BLaER1 (cell line): Measurements from ENCODE around the gene UGT1A4.
A peak's percentile ranks its signal among the peaks of the same experiment; 100 is the strongest.

ENCODE experiments used
- H3K27ac ChIP-seq: shearing (Covaris generic); formaldehyde crosslinking; 2 replicates; pipeline ENCODE4 v1.8.1; 2022
- H3K27me3 ChIP-seq: shearing (Covaris generic); formaldehyde crosslinking; 2 replicates; pipeline ENCODE4 v1.8.1; 2022
- H3K36me3 ChIP-seq: shearing (Covaris generic); formaldehyde crosslinking; 2 replicates; pipeline ENCODE4 v1.8.1; 2022
- H3K4me1 ChIP-seq: shearing (Covaris generic); formaldehyde crosslinking; 2 replicates; pipeline ENCODE4 v1.8.1; 2022
- H3K4me2 ChIP-seq: shearing (Covaris generic); formaldehyde crosslinking; 2 replicates; pipeline ENCODE4 v1.8.1; 2022
- H3K4me3 ChIP-seq: shearing (Covaris generic); formaldehyde crosslinking; 2 replicates; pipeline ENCODE4 v1.8.1; 2022
- H3K9ac ChIP-seq: shearing (Covaris generic); formaldehyde crosslinking; 2 replicates; pipeline ENCODE4 v1.8.1; 2022
- H3K9me3 ChIP-seq: shearing (Covaris generic); formaldehyde crosslinking; 2 replicates; pipeline ENCODE4 v1.8.1; 2022
- H4K20me1 ChIP-seq: shearing (Covaris generic); formaldehyde crosslinking; 2 replicates; pipeline ENCODE4 v1.8.1; 2022
- Cebpa-rat ChIP-seq: shearing (Covaris generic); IDR thresholded peaks from 2 replicates; pipeline ENCODE4 v1.8.1; 2022

UGT1A4 gene

DNA sequence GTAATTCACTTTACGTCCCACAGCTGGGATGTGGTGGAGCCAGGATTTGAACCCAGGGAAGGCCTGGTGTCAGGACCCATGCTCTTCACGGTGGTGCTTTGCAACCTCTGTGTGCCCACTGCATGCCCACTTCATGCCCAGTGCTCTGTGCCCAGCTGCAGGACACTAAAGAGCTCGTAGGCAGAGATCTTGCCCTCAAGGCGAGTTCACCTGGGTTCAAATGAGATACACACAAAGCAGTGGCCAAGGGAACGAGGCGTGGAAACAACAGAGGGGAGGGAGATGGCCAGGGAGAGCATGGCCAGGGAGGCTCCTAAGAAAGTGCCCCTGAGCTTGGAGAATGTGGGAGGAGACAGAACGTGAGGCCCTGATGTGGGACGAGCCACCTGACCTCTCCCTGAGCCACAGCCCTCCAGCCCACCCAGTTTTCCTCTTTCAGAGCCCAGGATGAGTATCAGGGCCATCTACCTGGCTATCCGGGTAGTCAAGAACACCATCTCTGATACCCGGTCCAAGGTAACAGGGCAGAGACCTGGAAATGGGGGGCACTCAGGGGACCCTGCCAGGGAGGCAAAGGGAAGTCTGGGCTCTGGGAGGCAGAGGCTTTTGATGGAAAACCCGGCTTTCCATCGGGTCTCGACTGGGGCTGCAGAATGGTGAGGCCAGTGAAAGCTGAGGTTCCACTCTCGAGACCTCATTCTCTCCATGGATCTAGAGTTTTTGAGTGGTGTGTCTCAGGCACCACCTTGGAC lies 80.0 kb downstream of the UGT1A4 start:
- no peak overlapping the region for H3K4me2 ChIP-seq
- H3K27ac ChIP-seq: no peak overlapping the region
- H4K20me1 ChIP-seq: no peaks in the 10 kb centered on the region
- no peak overlapping the region for H3K4me3 ChIP-seq
- no peak overlapping the region for H3K9ac ChIP-seq
- no peaks in the 10 kb centered on the region for H3K27me3 ChIP-seq
- H3K36me3 ChIP-seq: no peaks in the 10 kb centered on the region
- no peak for TF ChIP-seq Cebpa-rat
- H3K4me1 ChIP-seq: peaks cover 9% of the 10 kb centered on the region
- no peaks in the 10 kb centered on the region for H3K9me3 ChIP-seq

- H3K27ac ChIP-seq: no peak overlapping the region
- H3K27me3 ChIP-seq: no peaks in the 10 kb centered on the region
- H3K4me1 ChIP-seq: peaks cover 9% of the 10 kb centered on the region
- no peak for TF ChIP-seq Cebpa-rat
- H3K9me3 ChIP-seq: no peaks in the 10 kb centered on the region
- no peaks in the 10 kb centered on the region for H3K36me3 ChIP-seq
- H3K4me3 ChIP-seq: no peak overlapping the region
- H4K20me1 ChIP-seq: no peaks in the 10 kb centered on the region
- H3K9ac ChIP-seq: no peak overlapping the region
- no peak overlapping the region for H3K4me2 ChIP-seq
Measured at GRCh38 chr2:233799087-233799665, 80.6 kb downstream of the UGT1A4 start.

DNA sequence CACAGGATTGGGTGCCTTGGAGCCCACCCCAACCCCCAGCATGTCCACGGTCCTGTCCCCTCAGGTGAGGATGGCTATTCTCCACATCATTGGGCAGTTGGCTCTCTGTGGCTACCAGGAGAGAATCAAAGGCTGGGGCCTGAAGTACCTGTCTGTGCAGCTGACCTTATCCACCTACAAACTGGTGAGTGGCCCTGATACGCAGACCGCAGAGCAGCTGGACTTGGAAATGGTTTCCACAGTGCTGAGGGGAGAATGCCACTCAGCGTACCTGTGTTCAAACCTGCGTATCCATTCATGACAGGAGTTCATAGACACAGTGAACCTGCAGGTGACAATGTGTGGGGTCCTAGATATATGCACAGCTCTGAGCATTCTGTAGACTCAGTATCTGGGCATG lies 81.2 kb downstream of the UGT1A4 start:
- Histone ChIP-seq H3K4me1 (peaks cover 9% of the 10 kb centered on the region), H3K27me3 (no peaks in the 10 kb centered on the region), H4K20me1 (no peaks in the 10 kb centered on the region), H3K9me3 (no peaks in the 10 kb centered on the region), H3K36me3 (no peaks in the 10 kb centered on the region), H3K4me3 (no peak overlapping the region), H3K27ac (no peak overlapping the region), H3K4me2 (no peak overlapping the region), H3K9ac (no peak overlapping the region)
- TF ChIP-seq Cebpa-rat: no peak

- Histone ChIP-seq H3K4me1 (peaks cover 9% of the 10 kb centered on the region), H3K4me2 (no peak overlapping the region), H3K4me3 (no peak overlapping the region)
Measured at GRCh38 chr2:233800208-233800607, 81.7 kb downstream of the UGT1A4 start.

DNA sequence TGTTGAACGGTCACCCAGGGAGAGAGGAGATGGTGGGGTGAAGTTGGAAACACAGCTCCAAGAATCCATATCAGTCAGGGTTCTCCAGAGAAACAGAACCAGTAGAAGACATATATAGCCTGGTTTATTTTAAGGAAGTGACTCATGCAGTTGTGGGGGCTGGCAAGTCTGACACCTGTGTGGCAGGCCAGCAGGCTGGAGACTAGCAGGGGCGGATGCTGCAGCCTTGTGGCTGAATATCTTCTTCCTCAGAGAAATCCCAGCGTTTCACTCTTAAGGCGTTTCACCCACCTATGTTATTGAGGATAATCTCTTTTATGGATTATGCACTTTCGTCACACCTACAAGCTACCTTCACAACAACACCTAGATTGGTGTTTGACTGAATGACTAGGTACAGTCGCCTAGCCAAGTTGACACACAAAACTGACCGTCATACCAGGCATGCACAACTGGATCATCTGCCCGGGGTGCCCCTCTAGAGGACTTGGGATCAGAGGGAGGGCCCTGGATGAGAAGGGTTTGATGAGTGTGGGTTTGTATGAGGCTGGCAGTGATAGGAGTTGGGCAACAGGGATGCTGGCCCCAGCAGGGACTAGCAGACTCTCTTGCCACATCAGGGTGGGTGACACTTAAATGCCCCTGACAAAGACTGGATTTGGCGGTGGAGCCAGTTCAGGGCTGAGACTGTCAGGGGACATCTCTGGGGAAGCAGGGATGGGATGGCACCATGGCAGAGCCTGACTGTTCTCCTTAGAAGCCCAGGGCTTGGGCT lies 83.0 kb downstream of the UGT1A4 start:
- no peaks in the 10 kb centered on the region for H3K27me3 ChIP-seq
- H3K4me2 ChIP-seq: peak overlapping the region; percentile 44
- H3K36me3 ChIP-seq: no peaks in the 10 kb centered on the region
- H3K27ac ChIP-seq: no peak overlapping the region
- H3K9ac ChIP-seq: no peak overlapping the region
- no peak for TF ChIP-seq Cebpa-rat
- no peaks in the 10 kb centered on the region for H3K9me3 ChIP-seq
- H3K4me1 ChIP-seq: peaks cover 9% of the 10 kb centered on the region
- no peak overlapping the region for H3K4me3 ChIP-seq
- H4K20me1 ChIP-seq: no peaks in the 10 kb centered on the region

More at GRCh38 chr2:233800208-233800607, 81.7 kb downstream of the UGT1A4 start:
- no peak for TF ChIP-seq Cebpa-rat
- H3K27me3 ChIP-seq: no peaks in the 10 kb centered on the region
- H3K9ac ChIP-seq: no peak overlapping the region
- no peaks in the 10 kb centered on the region for H3K36me3 ChIP-seq
- H3K27ac ChIP-seq: no peak overlapping the region
- H4K20me1 ChIP-seq: no peaks in the 10 kb centered on the region
- H3K9me3 ChIP-seq: no peaks in the 10 kb centered on the region

DNA sequence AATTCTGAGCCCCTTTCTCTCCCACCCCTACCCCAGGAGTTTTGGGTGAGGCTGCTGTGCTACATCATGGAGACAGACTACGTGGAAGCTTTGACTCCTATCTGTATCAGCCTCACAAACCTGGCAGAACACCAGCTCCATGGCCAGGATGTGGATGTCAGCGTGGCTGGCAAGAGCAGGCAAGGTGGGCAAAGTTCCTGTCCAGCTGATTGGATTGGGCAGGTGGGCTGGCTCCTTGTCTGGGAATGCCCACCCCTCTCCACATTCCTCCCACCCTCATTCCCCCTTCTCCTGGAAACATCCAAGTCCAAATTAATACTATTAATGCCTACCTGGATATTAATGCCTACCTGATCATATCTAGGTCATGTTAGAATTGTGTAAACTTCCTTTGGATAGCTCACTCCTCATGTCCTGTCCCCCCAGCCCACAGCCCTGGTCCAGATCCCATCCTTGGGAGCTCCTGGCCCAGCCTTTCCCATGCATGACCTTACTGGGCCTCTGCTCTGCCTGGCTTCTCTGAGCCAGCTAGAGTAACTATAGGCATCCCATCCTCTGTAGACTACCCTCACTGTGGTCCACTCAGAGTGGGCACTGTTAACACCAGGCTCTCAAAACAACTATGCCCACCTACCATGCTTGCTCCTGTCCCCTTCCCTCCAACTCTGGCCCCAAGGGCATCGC lies 83.7 kb downstream of the UGT1A4 start:
- Histone ChIP-seq H3K27ac (no peak overlapping the region), H4K20me1 (no peaks in the 10 kb centered on the region), H3K4me2 (no peak overlapping the region), H3K9ac (no peak overlapping the region), H3K27me3 (no peaks in the 10 kb centered on the region), H3K4me1 (peaks cover 9% of the 10 kb centered on the region), H3K9me3 (no peaks in the 10 kb centered on the region), H3K4me3 (no peak overlapping the region), H3K36me3 (no peaks in the 10 kb centered on the region)
- TF ChIP-seq Cebpa-rat: no peak

GRCh38 chr2:233803292-233803911 lies 84.9 kb downstream of the UGT1A4 start:
- TF ChIP-seq Cebpa-rat: no peak

GRCh38 chr2:233803994-233804393 lies 85.5 kb downstream of the UGT1A4 start:
- Histone ChIP-seq H3K27me3 (no peaks in the 10 kb centered on the region), H3K4me1 (peaks cover 9% of the 10 kb centered on the region), H3K9me3 (no peaks in the 10 kb centered on the region), H3K9ac (no peak overlapping the region), H3K36me3 (no peaks in the 10 kb centered on the region), H4K20me1 (no peaks in the 10 kb centered on the region), H3K4me3 (no peak overlapping the region), H3K4me2 (no peak overlapping the region), H3K27ac (no peak overlapping the region)
- TF ChIP-seq Cebpa-rat: no peak

More at GRCh38 chr2:233803292-233803911, 84.9 kb downstream of the UGT1A4 start:
- no peak overlapping the region for H3K9ac ChIP-seq
- H3K4me2 ChIP-seq: no peak overlapping the region
- H3K9me3 ChIP-seq: no peaks in the 10 kb centered on the region
- H3K36me3 ChIP-seq: no peaks in the 10 kb centered on the region
- no peaks in the 10 kb centered on the region for H4K20me1 ChIP-seq
- no peak overlapping the region for H3K27ac ChIP-seq
- H3K4me3 ChIP-seq: no peak overlapping the region
- H3K4me1 ChIP-seq: peaks cover 9% of the 10 kb centered on the region
- no peaks in the 10 kb centered on the region for H3K27me3 ChIP-seq

DNA sequence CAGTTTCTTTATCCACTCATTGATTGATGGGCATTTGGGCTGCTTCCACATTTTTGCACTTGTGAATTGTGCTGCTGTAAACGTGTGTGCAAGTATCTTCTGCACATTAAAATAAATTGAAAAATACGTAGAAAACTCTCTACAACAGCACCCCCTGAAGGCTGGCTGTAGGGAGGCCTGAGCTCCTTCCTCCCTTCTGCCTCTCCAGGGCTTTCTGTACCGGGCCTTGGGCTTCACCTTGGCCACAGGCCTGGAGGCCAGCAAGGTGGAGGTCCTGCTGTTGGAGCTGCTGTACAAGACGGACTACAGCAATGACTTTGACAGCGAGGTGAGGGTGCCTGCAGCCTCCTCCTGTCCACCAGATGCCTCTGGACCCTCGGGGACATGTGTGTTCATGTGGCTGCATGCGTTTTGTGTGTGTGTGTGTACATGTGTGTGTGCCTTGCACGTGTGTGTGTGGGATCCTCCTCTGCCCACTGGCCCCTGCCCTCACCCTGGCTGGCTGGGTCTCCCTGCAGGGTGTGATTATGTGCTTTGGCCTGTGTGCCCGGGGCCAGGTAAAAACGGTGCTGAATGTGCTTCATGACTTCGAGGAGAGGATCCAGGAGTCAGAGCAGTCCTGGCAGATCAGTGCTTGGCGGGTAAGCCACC lies 88.8 kb downstream of the UGT1A4 start:
- no peaks in the 10 kb centered on the region for H4K20me1 ChIP-seq
- no peak overlapping the region for H3K27ac ChIP-seq
- no peaks in the 10 kb centered on the region for H3K36me3 ChIP-seq
- H3K9ac ChIP-seq: no peak overlapping the region
- no peaks in the 10 kb centered on the region for H3K9me3 ChIP-seq
- no peaks in the 10 kb centered on the region for H3K4me1 ChIP-seq
- no peak overlapping the region for H3K4me3 ChIP-seq
- no peaks in the 10 kb centered on the region for H3K27me3 ChIP-seq
- TF ChIP-seq Cebpa-rat: no peak
- no peak overlapping the region for H3K4me2 ChIP-seq
